Cardiac muscle cell (in vitro differentiated cells and primary cell): ENCODE data around the gene TUBE1. TPM values are rescaled to one million over a fixed set of nuclear protein-coding genes. Genes with fewer than 3 reads are reported as not detected.

ENCODE experiments used
- DNase-seq, 2 donors: peaks; one replicate each; pipeline versions ENCODE4 v3.0.0 to v3.0.0-alpha.2; 2010 to 2017; ENCODE audit warnings: low read depth in 1 of 2, low spot score in 1 of 2
- H3K27ac ChIP-seq: fragments of 200-600 bp; sonication (generic); 2 replicates; pipeline ENCODE4 v1.5.1; 2016
- H3K27me3 ChIP-seq: fragments of 200-600 bp; sonication (generic); 2 replicates; pipeline ENCODE4 v1.6.0; 2016; ENCODE audit warnings: control low read depth
- H3K36me3 ChIP-seq: fragments of 200-600 bp; sonication (generic); 2 replicates; pipeline ENCODE4 v1.5.1; 2016; ENCODE audit warnings: control low read depth
- H3K4me1 ChIP-seq: fragments of 200-600 bp; sonication (generic); 2 replicates; pipeline ENCODE4 v1.8.1; 2017; ENCODE audit warnings: low read depth, mild to moderate bottlenecking, mixed run types
- H3K4me3 ChIP-seq: fragments of 200-600 bp; sonication (generic); 2 replicates; pipeline ENCODE4 v1.5.1; 2016; ENCODE audit warnings: mild to moderate bottlenecking
- H3K9me3 ChIP-seq: fragments of 200-600 bp; sonication (generic); 2 replicates; pipeline ENCODE4 v1.5.1; 2017; ENCODE audit warnings: low read depth, mild to moderate bottlenecking, control low read depth
- CTCF ChIP-seq: IDR thresholded peaks from 2 replicates; pipeline ENCODE4 v1.5.1; 2012; ENCODE audit warnings: low read depth, mild to moderate bottlenecking, low read length
- polyA plus RNA-seq: library from polyadenylated mRNA; unstranded; fragments of >200 nt; fragmentation: Nextera tagmentation; extraction: Ambion mirVana; gene quantifications from 2 replicates; pipeline ENCODE4 v1.2.1, GENCODE V29; 2016
- total RNA-seq: library from RNA; depleted of rRNA; stranded (reverse); fragments of >200 nt; gene quantifications from 2 replicates; pipeline ENCODE4 v1.2.3, GENCODE V29; 2016

TUBE1 gene
- total and polyA plus RNA-seq, 2 experiments from 2014 or later: 22.5 to 42.8 TPM

DNA sequence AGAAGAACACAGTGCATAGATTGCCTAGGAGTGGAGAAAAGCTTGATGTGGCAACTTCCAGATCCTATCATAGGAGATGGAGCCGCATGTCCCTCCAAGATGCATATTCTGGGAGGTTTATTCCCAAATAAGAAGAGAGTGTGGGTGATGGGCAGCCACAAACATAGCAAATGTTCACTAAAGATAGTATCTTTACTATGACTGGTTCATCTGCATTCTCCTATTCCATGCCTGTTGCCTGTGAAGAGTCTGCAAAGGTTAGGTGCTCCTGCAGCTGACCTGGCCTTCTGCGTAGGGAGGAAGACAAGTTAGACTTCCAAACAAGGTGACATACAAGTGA, 47.9 kb downstream of the TUBE1 start:
- Histone ChIP-seq H3K36me3 (no peaks in the 10 kb centered on the region), H3K27ac (no peak overlapping the region), H3K9me3 (no peaks in the 10 kb centered on the region), H3K4me1 (no peaks in the 10 kb centered on the region), H3K27me3 (no peaks in the 10 kb centered on the region), H3K4me3 (no peak overlapping the region)
- no peak for DNase-seq
- no peak for TF ChIP-seq CTCF

DNA sequence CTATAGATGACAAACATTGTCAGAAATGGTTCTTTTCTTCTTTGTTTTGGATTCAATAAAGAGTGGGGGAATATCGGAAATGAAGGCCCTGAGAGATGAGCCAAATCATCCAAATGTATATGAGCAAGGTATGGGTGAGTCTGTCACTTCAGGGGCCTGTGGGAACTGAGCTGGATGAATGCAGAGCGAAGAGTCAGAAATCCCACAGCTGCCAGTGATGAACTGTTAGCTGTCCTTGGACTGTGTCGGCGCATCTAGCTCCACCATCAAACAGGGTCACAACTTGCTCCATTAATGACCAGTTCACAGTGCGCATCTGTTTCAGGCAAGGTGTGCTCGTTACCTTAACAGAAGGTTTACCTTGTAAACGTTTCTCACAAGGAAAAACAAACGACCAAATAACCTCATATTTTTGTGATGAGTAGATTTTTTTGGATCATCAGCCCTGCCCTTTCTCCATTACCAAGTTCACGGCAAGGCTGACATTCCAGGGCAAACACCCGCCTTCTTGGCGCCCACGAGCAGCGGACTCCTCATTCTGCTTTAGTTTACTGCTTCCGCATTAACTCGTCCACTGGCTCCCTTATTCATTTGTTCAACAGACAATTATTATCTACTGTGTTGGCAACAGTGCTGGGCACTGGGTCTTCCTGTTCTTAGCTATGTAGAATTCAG, 48.4 kb downstream of the TUBE1 start:
- Histone ChIP-seq H3K4me3 (no peak overlapping the region), H3K27ac (no peak overlapping the region), H3K4me1 (no peaks in the 10 kb centered on the region), H3K9me3 (no peaks in the 10 kb centered on the region), H3K36me3 (no peaks in the 10 kb centered on the region), H3K27me3 (no peaks in the 10 kb centered on the region)
- no peak for DNase-seq
- TF ChIP-seq CTCF: no peak

- no peak overlapping the region for H3K4me3 ChIP-seq
Observed at GRCh38 chr6:112038268-112038667, 49.0 kb downstream of the TUBE1 start.

GRCh38 chr6:112037783-112038216, 49.5 kb downstream of the TUBE1 start:
- no peak for TF ChIP-seq CTCF
- DNase-seq: peak in 1 of 2 donors; percentile 94
- Histone ChIP-seq H3K4me1 (no peaks in the 10 kb centered on the region), H3K27me3 (no peaks in the 10 kb centered on the region), H3K36me3 (no peaks in the 10 kb centered on the region), H3K9me3 (no peaks in the 10 kb centered on the region), H3K27ac (no peak overlapping the region), H3K4me3 (no peak overlapping the region)

More at GRCh38 chr6:112038268-112038667, 49.0 kb downstream of the TUBE1 start:
- H3K9me3 ChIP-seq: no peaks in the 10 kb centered on the region
- H3K4me1 ChIP-seq: no peaks in the 10 kb centered on the region
- no peaks in the 10 kb centered on the region for H3K27me3 ChIP-seq
- no peak for TF ChIP-seq CTCF
- H3K36me3 ChIP-seq: no peaks in the 10 kb centered on the region
- DNase-seq: no peak
- H3K27ac ChIP-seq: no peak overlapping the region

GRCh38 chr6:112036088-112036637, 51.1 kb downstream of the TUBE1 start:
- H3K36me3 ChIP-seq: no peaks in the 10 kb centered on the region
- H3K4me3 ChIP-seq: no peak overlapping the region
- no peaks in the 10 kb centered on the region for H3K4me1 ChIP-seq
- no peaks in the 10 kb centered on the region for H3K9me3 ChIP-seq
- H3K27me3 ChIP-seq: peaks cover 4% of the 10 kb centered on the region
- no peak for DNase-seq
- H3K27ac ChIP-seq: no peak overlapping the region
- no peak for TF ChIP-seq CTCF
